ENCODE data around the gene OR2G6. TPM values are rescaled to one million over a fixed set of nuclear protein-coding genes. Genes with fewer than 3 reads are reported as not detected.
"Not testable (repeated sequence)": the region's sequence is repeated elsewhere in the genome, so short reads cannot be mapped to it uniquely, and the experiment has no call there.

The OR2G6 gene
- total RNA-seq (2011; cell fraction: chromatin; rRNA removed; ENCODE audit: low replicate concordance) = not detected in 2 replicates
- total RNA-seq (2011; cell fraction: nucleolus; rRNA removed) = not detected in 2 replicates
- total RNA-seq (2011; cell fraction: nucleoplasm; rRNA removed) = not detected in 2 replicates
- total RNA-seq (2014; rRNA removed) (not detected in 2 replicates), total RNA-seq (2014; rRNA removed; fragmentation: Illumina TruSeq; extraction: Trizol) (not detected in 2 replicates), total RNA-seq (2015; rRNA removed; fragmentation: Illumina TruSeq; extraction: Trizol) (not detected in 2 replicates), total RNA-seq (2021) (not detected in 2 replicates), polyA plus RNA-seq (2011; rRNA removed) (not detected in 2 replicates), polyA plus RNA-seq (2014; fragmentation: Illumina TruSeq; extraction: Trizol) (not detected in 2 replicates), polyA plus RNA-seq (2014; fragmentation: Nextera tagmentation; extraction: Ambion mirVana) (not detected), polyA plus RNA-seq (2014; rRNA removed) (0.01 TPM in 1 of 2 replicates, not detected in the other), polyA minus RNA-seq (2011; rRNA and poly(A)+ RNA removed) (not detected in 2 replicates), Bru-seq, nascent RNA (percentile 2 among the genes with signal in this experiment), BruChase-seq, experiment 1, labeled RNA remaining after a 2-hour chase (percentile 5 among the genes with signal in this experiment), BruChase-seq, experiment 2, labeled RNA remaining after a 6-hour chase (not detected)
- polyA plus RNA-seq (2011; cell fraction: cytosol; rRNA removed) = not detected in 2 replicates
- not detected in 2 replicates for polyA plus RNA-seq (2011; cell fraction: nucleus; rRNA removed)
- not detected in 2 replicates for polyA plus RNA-seq (2012)
- polyA minus RNA-seq (2011; cell fraction: cytosol; rRNA and poly(A)+ RNA removed) = not detected in 2 replicates
- polyA minus RNA-seq (2011; cell fraction: nucleus; rRNA and poly(A)+ RNA removed) = not detected in 2 replicates
- long read RNA-seq, experiment 1 = 0 reads
- long read RNA-seq, experiment 2 = 0 reads
- long read RNA-seq, experiment 3 = 0 reads

DNA sequence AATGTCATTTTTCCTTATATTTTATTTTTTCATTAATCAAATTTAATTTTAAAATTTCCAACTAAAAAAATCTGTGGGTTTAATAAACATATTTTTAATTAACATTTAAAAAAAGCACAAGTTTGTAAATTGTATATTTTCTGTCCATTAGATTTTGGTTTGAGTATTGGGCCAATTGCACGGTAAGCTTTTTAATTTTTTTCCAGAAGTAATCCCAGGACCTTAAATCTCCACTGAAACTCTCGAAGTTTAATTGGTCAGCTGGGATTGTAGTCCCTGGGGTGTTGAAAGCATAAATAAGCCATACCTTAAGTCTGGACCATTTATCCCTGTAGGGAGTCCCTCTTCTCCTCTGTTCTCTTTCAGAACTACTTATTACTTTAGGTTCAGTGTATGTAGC is at the start of gene OR2G6:
OR2G6 (plus strand) TSS at position 301 of the 400 bp plus-strand sequence. CDS start 13,574 bp downstream, outside the sequence.
- in situ Hi-C loops (cut with MboI); H3K4me1 ChIP-seq (replicated peaks in 1 of 2; ENCODE audit: control insufficient read depth in 2 of 2, insufficient read depth in 2 of 2, low read length in 2 of 2); H3K4me2 ChIP-seq (ENCODE audit: insufficient read depth, low read length); H3K27ac ChIP-seq (ENCODE audit: extremely low read depth, low read depth, low read length); POLR2A ChIA-PET; DNase-seq (ENCODE audit: extremely low read depth in 1 of 4, low spot score in 3 of 4); H3K9ac ChIP-seq (ENCODE audit: insufficient read depth in 1 of 2, low read depth in 2 of 2, low read length in 2 of 2); H3K36me3 ChIP-seq (ENCODE audit: control insufficient read depth, insufficient read depth, low read length); ATAC-seq; H3K4me3 ChIP-seq; H4K20me1 ChIP-seq (replicated peaks; ENCODE audit: control insufficient read depth, insufficient read depth, low read length); H3K9me1 ChIP-seq (ENCODE audit: control insufficient read depth, insufficient read depth, low read length); H2AFZ ChIP-seq (ENCODE audit: low read depth, low read length); BruUV-seq (replicated peaks); H3K9me3 ChIP-seq (replicated peaks; ENCODE audit: control insufficient read depth, insufficient read depth, low read depth, low read length); FAIRE-seq; H3K27me3 ChIP-seq (ENCODE audit: control insufficient read depth in 2 of 2, insufficient read depth in 2 of 2, low read length in 2 of 2); intact Hi-C loops (cut with micrococcal nuclease); H3K79me2 ChIP-seq (ENCODE audit: control insufficient read depth, insufficient read depth, low read length); CTCF ChIA-PET (ENCODE audit: low intra/inter-chr PET ratio): not testable (repeated sequence)
- no CpG with 5 or more reads among the region's 2 CpGs for WGBS (ENCODE audit: insufficient coverage, low coverage, missing lambda C conversion rate)

DNA sequence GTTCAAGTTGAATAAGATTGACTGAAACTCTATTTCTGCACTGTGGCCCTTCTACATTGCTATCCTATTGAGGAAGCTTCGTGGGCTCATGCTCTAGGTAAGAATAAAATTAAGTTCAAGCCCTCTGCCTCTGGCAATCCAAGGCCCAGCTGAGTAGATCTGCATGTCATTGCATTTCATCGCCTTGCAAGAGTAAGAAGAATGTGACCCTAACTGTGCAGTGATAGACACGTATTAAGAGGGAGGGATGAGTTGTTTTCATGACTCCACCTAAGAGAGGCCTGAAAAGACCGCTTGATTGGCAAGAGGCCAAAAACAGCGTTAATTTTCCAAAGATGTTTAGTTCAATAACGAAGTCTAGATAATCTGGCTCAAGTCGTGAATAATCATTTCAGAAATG is 48.8 kb upstream of the OR2G6 start:
- BruUV-seq (replicated peaks); H3K4me3 ChIP-seq; in situ Hi-C loops (cut with MboI); FAIRE-seq; H4K20me1 ChIP-seq (replicated peaks; ENCODE audit: control insufficient read depth, insufficient read depth, low read length); H3K9ac ChIP-seq (ENCODE audit: insufficient read depth in 1 of 2, low read depth in 2 of 2, low read length in 2 of 2); H3K36me3 ChIP-seq (ENCODE audit: control insufficient read depth, insufficient read depth, low read length); H3K27ac ChIP-seq (ENCODE audit: extremely low read depth, low read depth, low read length); POLR2A ChIA-PET; H2AFZ ChIP-seq (ENCODE audit: low read depth, low read length); ATAC-seq; H3K4me1 ChIP-seq (replicated peaks in 1 of 2; ENCODE audit: control insufficient read depth in 2 of 2, insufficient read depth in 2 of 2, low read length in 2 of 2); intact Hi-C loops (cut with micrococcal nuclease); CTCF ChIA-PET (ENCODE audit: low intra/inter-chr PET ratio); H3K79me2 ChIP-seq (ENCODE audit: control insufficient read depth, insufficient read depth, low read length); DNase-seq (ENCODE audit: extremely low read depth in 1 of 4, low spot score in 3 of 4); H3K4me2 ChIP-seq (ENCODE audit: insufficient read depth, low read length); H3K27me3 ChIP-seq (ENCODE audit: control insufficient read depth in 2 of 2, insufficient read depth in 2 of 2, low read length in 2 of 2); H3K9me3 ChIP-seq (replicated peaks; ENCODE audit: control insufficient read depth, insufficient read depth, low read depth, low read length); H3K9me1 ChIP-seq (ENCODE audit: control insufficient read depth, insufficient read depth, low read length): not testable (repeated sequence)
- TF ChIP-seq NFIC (IDR thresholded peaks at IDR 0.05) (peak; percentile 55; the same call in 1 of the 2 replicates), NFIX (CRISPR knock-in tag; IDR thresholded peaks at IDR 0.05; ENCODE audit: low read depth) (peak; percentile 47; the same call in 1 of the 2 replicates)
- 2% methylated on average over 7 of the region's 7 CpGs for WGBS (ENCODE audit: insufficient coverage, low coverage, missing lambda C conversion rate)

Measured in K562 (cell line).